ENCODE measurements around the gene OCRL.

OCRL gene

GRCh38 chrX:129640737-129641136, 100.7 kb downstream of the OCRL start:
- no peak for DNase-seq

DNA sequence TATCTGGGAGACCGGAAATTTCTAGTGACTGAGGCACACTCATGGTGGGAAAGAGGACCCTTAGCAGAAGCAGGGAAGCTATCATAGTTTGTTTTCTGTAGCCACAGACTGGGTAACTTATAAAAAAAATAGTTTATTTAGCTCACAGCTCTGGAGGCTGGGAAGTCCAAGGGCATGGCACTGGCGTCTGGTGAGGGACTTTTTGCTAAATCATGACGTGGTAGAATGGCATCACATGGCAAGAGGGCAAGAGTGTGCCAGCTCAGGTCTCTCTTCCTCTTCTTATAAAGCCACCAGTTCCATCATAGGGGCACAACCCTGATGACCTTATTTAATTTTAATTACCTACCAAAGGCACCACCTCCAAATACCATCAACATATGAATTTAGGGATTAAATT, 101.4 kb downstream of the OCRL start:
- DNase-seq = no peak

GRCh38 chrX:129641941-129642340, 101.9 kb downstream of the OCRL start:
- no peak for DNase-seq
